GM19397 (cell line): ENCODE results near the gene NR5A2.

Experiments
- ATAC-seq: cut with Tn5 transposase; IDR thresholded peaks from one replicate; pipeline ENCODE4 v1.9.1; 2021; ENCODE audit warnings: mild to moderate bottlenecking, moderate library complexity; ENCODE audit not compliant: unreplicated experiment

The NR5A2 gene

GRCh38 chr1:200027264-200027823 lies at the start of gene NR5A2:
TSS of gene NR5A2 (plus strand) at chr1:200027710. CDS start at chr1:200027848, 138 bp downstream.
- ATAC-seq, result no peak

- ATAC-seq, result no peak
Observed at GRCh38 chr1:199978408-199978940, 49.0 kb upstream of the NR5A2 start.

GRCh38 chr1:199979071-199979470 lies 48.4 kb upstream of the NR5A2 start:
- no peak for ATAC-seq

- no peak for ATAC-seq
Observed at GRCh38 chr1:199981584-199981983, 45.9 kb upstream of the NR5A2 start.

GRCh38 chr1:199982606-199983005 lies 44.9 kb upstream of the NR5A2 start:
- no peak for ATAC-seq

- ATAC-seq, result no peak
Observed at GRCh38 chr1:199983531-199983930, 44.0 kb upstream of the NR5A2 start.

GRCh38 chr1:199995096-199995685 lies 32.3 kb upstream of the NR5A2 start:
- ATAC-seq, result no peak

GRCh38 chr1:200005165-200005564 lies 22.3 kb upstream of the NR5A2 start:
- ATAC-seq, result no peak

GRCh38 chr1:200006711-200007110 lies 20.8 kb upstream of the NR5A2 start:
- ATAC-seq, result no peak

- ATAC-seq, result no peak
Observed at GRCh38 chr1:200015811-200016210, 11.7 kb upstream of the NR5A2 start.

- no peak for ATAC-seq
Observed at GRCh38 chr1:200021577-200022238, 5.8 kb upstream of the NR5A2 start.

GRCh38 chr1:200022239-200022804 lies 5.2 kb upstream of the NR5A2 start:
- no peak for ATAC-seq

GRCh38 chr1:200028586-200029034 lies 1.1 kb downstream of the NR5A2 start:
- ATAC-seq, result no peak

- no peak for ATAC-seq
Observed at GRCh38 chr1:200029035-200029821, 1.7 kb downstream of the NR5A2 start.

- ATAC-seq, result no peak
Observed at GRCh38 chr1:200029822-200030152, 2.3 kb downstream of the NR5A2 start.

- no peak for ATAC-seq
Observed at GRCh38 chr1:200030791-200031190, 3.3 kb downstream of the NR5A2 start.

GRCh38 chr1:200033511-200034261 lies 6.2 kb downstream of the NR5A2 start:
- no peak for ATAC-seq

- no peak for ATAC-seq
Observed at GRCh38 chr1:200034262-200034557, 6.7 kb downstream of the NR5A2 start.

GRCh38 chr1:200034761-200035396 lies 7.4 kb downstream of the NR5A2 start:
- no peak for ATAC-seq

- no peak for ATAC-seq
Observed at GRCh38 chr1:200035397-200035955, 8.0 kb downstream of the NR5A2 start.
